GM12891 (cell line): ENCODE results near the gene CIAO2A.

Experiments used
- POLR2A ChIP-seq: IDR thresholded peaks from 2 replicates; pipeline ENCODE4 v1.6.1; 2011; ENCODE audit warnings: low read depth, low read length, control low read depth
- POLR2AphosphoS5 ChIP-seq: IDR thresholded peaks from 2 replicates; pipeline ENCODE4 v1.6.1; 2011; ENCODE audit warnings: low read depth, low read length, control low read depth
- SPI1 ChIP-seq: IDR thresholded peaks from 2 replicates; pipeline ENCODE4 v1.6.1; 2011; ENCODE audit warnings: low read depth, low read length, control low read depth
- TAF1 ChIP-seq: IDR thresholded peaks from 2 replicates; pipeline ENCODE4 v1.6.1; 2011; ENCODE audit warnings: low read depth, low read length, control low read depth

- no peak for TF ChIP-seq POLR2A
- TF ChIP-seq POLR2AphosphoS5: no peak
- TF ChIP-seq SPI1: no peak
- TF ChIP-seq TAF1: no peak
Measured at GRCh38 chr15:64133623-64134344, 40.1 kb upstream of the CIAO2A start.
